HepG2 (cell line): ENCODE data around the gene FDXACB1. TPM values are rescaled to one million over a fixed set of nuclear protein-coding genes. Genes with fewer than 3 reads are reported as not detected.

Experiments used
- ATAC-seq: fragments of 200-7000 bp; cut with Tn5 transposase; 3 replicates; pipeline ENCODE4 v1.9.1; 2020; ENCODE audit warnings: mild to moderate bottlenecking, moderate library complexity
- BruUV-seq: library from RNA; stranded (reverse); fragments of 400-500 nt; replicated peaks from 2 replicates; lab custom pipeline; 2021; lab: Mats Ljungman, UMichigan
- CTCF ChIA-PET: fragments of 300-600 bp; formaldehyde crosslinking; extraction: SDS; loops from one replicate; lab custom pipeline; 2021; ENCODE audit warnings: low total read pairs, inconsistent platforms, low intra/inter-chr PET ratio; lab: Yijun Ruan, JAX
- POLR2A ChIA-PET: fragments of 350-600 bp; sonication (Branson Sonifier 250); formaldehyde crosslinking; loops from one replicate; lab custom pipeline; 2020; ENCODE audit warnings: antibody characterized with exemption, inconsistent platforms; lab: Yijun Ruan, JAX
- DNase-seq: peaks from one replicate; pipeline ENCODE4 v3.0.0-alpha.2; 2015; ENCODE audit warnings: low spot score
- FAIRE-seq: peaks from 3 replicates; lab custom pipeline; 2011; peaks lifted over from hg19 to GRCh38; lab: Jason Lieb, UNC
- H2AFZ ChIP-seq: one replicate; pipeline ENCODE4 v1.6.1; 2011; ENCODE audit warnings: low read length, inconsistent platforms
- H3K27ac ChIP-seq: fragments of 300-600 bp; 3 replicates; pipeline ENCODE4 v1.8.0; 2011; ENCODE audit warnings: mixed run types, mild to moderate bottlenecking, mixed read lengths, low read length, inconsistent platforms; ENCODE audit not compliant: insufficient read depth; ENCODE audit errors: extremely low read length
- H3K27me3 ChIP-seq, 2 experiments: fragments of 200-600 bp in 1 of 2; 2 replicates in 1 of 2; 3 replicates in 1 of 2; pipeline versions ENCODE4 v1.6.0 to v1.8.0; 2011; ENCODE audit warnings: low read length in 2 of 2, mild to moderate bottlenecking in 2 of 2, moderate library complexity in 2 of 2, inconsistent platforms in 1 of 2; ENCODE audit not compliant: insufficient read depth in 2 of 2, control insufficient read depth in 1 of 2
- H3K36me3 ChIP-seq, 2 experiments: fragments of 200-600 bp in 1 of 2; replicated peaks in 1 of 2; 2 replicates in 1 of 2; 3 replicates in 1 of 2; pipeline versions ENCODE4 v1.5.1 to v1.8.0; 2011; ENCODE audit warnings: low read length in 2 of 2, inconsistent platforms in 1 of 2; ENCODE audit not compliant: insufficient read depth in 2 of 2, control insufficient read depth in 1 of 2
- H3K4me1 ChIP-seq: 2 replicates; pipeline ENCODE4 v1.5.1; 2012; ENCODE audit warnings: low read length, inconsistent platforms; ENCODE audit not compliant: insufficient read depth
- H3K4me2 ChIP-seq: 2 replicates; pipeline ENCODE4 v1.6.0; 2011; ENCODE audit warnings: low read depth, low read length, inconsistent platforms
- H3K4me3 ChIP-seq, 3 experiments: fragments of 200-600 bp in 1 of 3; sonication (generic), shearing (Covaris generic) in 1 of 3; replicated peaks in 1 of 3; 2 replicates each; pipeline ENCODE4 v1.5.1; 2011 to 2016; ENCODE audit warnings: low read length in 3 of 3, inconsistent platforms in 2 of 3, low read depth in 2 of 3, mild to moderate bottlenecking in 2 of 3, control low read depth in 1 of 3, mixed read lengths in 1 of 3; ENCODE audit not compliant: insufficient read depth in 1 of 3
- H3K79me2 ChIP-seq: one replicate; pipeline ENCODE4 v1.6.1; 2011; ENCODE audit warnings: low read length, inconsistent platforms; ENCODE audit not compliant: insufficient read depth
- H3K9ac ChIP-seq: 2 replicates; pipeline ENCODE4 v1.6.0; 2011; ENCODE audit warnings: mild to moderate bottlenecking, low read depth, low read length, inconsistent platforms; ENCODE audit not compliant: insufficient read depth
- H3K9me3 ChIP-seq: 2 replicates; pipeline ENCODE4 v1.5.1; 2012; ENCODE audit warnings: mild to moderate bottlenecking, low read length
- H4K20me1 ChIP-seq: 2 replicates; pipeline ENCODE4 v1.6.0; 2011; ENCODE audit warnings: inconsistent platforms, mild to moderate bottlenecking, low read length, moderate library complexity; ENCODE audit not compliant: insufficient read depth
- DR1 ChIP-seq: sonication (generic); formaldehyde crosslinking; IDR thresholded peaks from 2 replicates; pipeline ENCODE4 v1.8.0; 2021; ENCODE audit warnings: mild to moderate bottlenecking, missing genetic modification reagents, inconsistent platforms
- FOXP1 ChIP-seq, 2 experiments: fragments of 450-650 bp in 1 of 2; IDR thresholded peaks; 2 replicates each; pipeline ENCODE4 v1.6.1; 2017 to 2018; ENCODE audit warnings: antibody characterized with exemption in 1 of 2
- JARID2 ChIP-seq: sonication (generic); formaldehyde crosslinking; IDR thresholded peaks from 2 replicates; pipeline ENCODE4 v1.8.1; 2023; ENCODE audit warnings: missing genetic modification reagents, inconsistent platforms; ENCODE audit not compliant: insufficient replicate concordance
- MEF2D ChIP-seq: sonication (generic); formaldehyde crosslinking; IDR thresholded peaks from 2 replicates; pipeline ENCODE4 v1.5.1; 2020; ENCODE audit warnings: mild to moderate bottlenecking, missing genetic modification reagents
- PRPF4 ChIP-seq: fragments of 200-400 bp; formaldehyde crosslinking; IDR thresholded peaks from 2 replicates; pipeline ENCODE4 v1.6.1; 2016; ENCODE audit warnings: low read length, low read depth; ENCODE audit not compliant: poor library complexity, severe bottlenecking
- SRY ChIP-seq: sonication (generic); formaldehyde crosslinking; IDR thresholded peaks from 2 replicates; pipeline ENCODE4 v1.8.0; 2022; ENCODE audit warnings: mild to moderate bottlenecking, missing genetic modification reagents
- TCF12 ChIP-seq, 2 experiments: fragments of 450-650 bp in 1 of 2; sonication (generic) in 1 of 2; formaldehyde crosslinking in 1 of 2; IDR thresholded peaks; 2 replicates each; pipeline versions ENCODE4 v1.6.1 to v1.8.0; 2017 to 2022; ENCODE audit warnings: antibody characterized with exemption in 1 of 2, mild to moderate bottlenecking in 1 of 2, missing genetic modification reagents in 1 of 2, moderate library complexity in 1 of 2
- THAP9 ChIP-seq: sonication (generic); formaldehyde crosslinking; IDR thresholded peaks from 2 replicates; pipeline ENCODE4; 2020; ENCODE audit warnings: missing genetic modification reagents, mild to moderate bottlenecking, borderline replicate concordance
- THYN1 ChIP-seq: sonication (generic); formaldehyde crosslinking; IDR thresholded peaks from 2 replicates; pipeline ENCODE4 v1.8.1; 2023; ENCODE audit warnings: low read depth, mild to moderate bottlenecking, moderate library complexity, missing genetic modification reagents, borderline replicate concordance
- TSC22D2 ChIP-seq: sonication (generic); formaldehyde crosslinking; IDR thresholded peaks from 2 replicates; pipeline ENCODE4 v1.5.1; 2020; ENCODE audit warnings: missing genetic modification reagents, mild to moderate bottlenecking, borderline replicate concordance
- ZNF18 ChIP-seq: sonication (generic); formaldehyde crosslinking; IDR thresholded peaks from 2 replicates; pipeline ENCODE4 v1.8.0; 2022; ENCODE audit warnings: mild to moderate bottlenecking, missing genetic modification reagents; ENCODE audit not compliant: insufficient replicate concordance
- ZNF180 ChIP-seq: sonication (generic); formaldehyde crosslinking; IDR thresholded peaks from 2 replicates; pipeline ENCODE4 v1.4.0; 2020; ENCODE audit warnings: low read depth, missing genetic modification reagents, borderline replicate concordance
- ZNF468 ChIP-seq: sonication (generic); formaldehyde crosslinking; IDR thresholded peaks from 2 replicates; pipeline ENCODE4 v1.8.0; 2022; ENCODE audit warnings: mild to moderate bottlenecking, moderate library complexity, missing genetic modification reagents
- ZNF775 ChIP-seq: sonication (generic); formaldehyde crosslinking; IDR thresholded peaks from 2 replicates; pipeline ENCODE4 v1.4.0; 2020; ENCODE audit warnings: missing genetic modification reagents, mild to moderate bottlenecking, moderate library complexity, borderline replicate concordance
- ZZZ3 ChIP-seq: sonication (generic); formaldehyde crosslinking; IDR thresholded peaks from 2 replicates; pipeline ENCODE4 v1.4.0; 2020; ENCODE audit warnings: missing genetic modification reagents, mild to moderate bottlenecking, borderline replicate concordance
- WGBS: methylation state at CpG from one replicate; pipeline ENCODE4 v1.1.6; 2017; ENCODE audit warnings: low lambda C conversion rate; 5-methylcytosine and 5-hydroxymethylcytosine counted together
- in situ Hi-C: cut with HindIII; loops from 2 replicates; pipeline ENCODE4 v1.10.0; 2017; ENCODE audit warnings: low pct_unique_long_range_greater_than_20kb; ENCODE audit not compliant: extremely low pct_ligation_motif_present
- intact Hi-C: fragments of 100-400 bp; cut with micrococcal nuclease; formaldehyde crosslinking; loops from one replicate; pipeline ENCODE4 v1.10.0; 2022; ENCODE audit not compliant: unreplicated experiment
- polyA plus RNA-seq, 8 experiments: library from polyadenylated mRNA; depleted of rRNA in 3 of 8; stranded (reverse) in 7 of 8; unstranded in 1 of 8; fragments of >200 nt; fragmentation: Illumina TruSeq in 4 of 8; extraction: Trizol in 4 of 8; gene quantifications; 2 replicates each; pipeline versions ENCODE4 v1.2.1 to v1.2.3, GENCODE V29; 2011 to 2016; ENCODE audit warnings: low read depth in 4 of 8, missing spikeins in 1 of 8, mixed read lengths in 1 of 8; ENCODE audit not compliant: insufficient read depth in 1 of 8
- total RNA-seq, 5 experiments: library from RNA; depleted of rRNA; stranded (reverse); fragments of >200 nt; fragmentation: Illumina TruSeq; extraction: Trizol; gene quantifications; 2 replicates each; pipeline ENCODE4 v1.2.3, GENCODE V29; 2016; ENCODE audit warnings: low read depth in 1 of 5

FDXACB1 gene
- total and polyA plus RNA-seq, 2 of the 13 experiments (the other 11 are each of a cell fraction or from before 2014, with no cell fraction given) = 1.1 to 3.4 TPM

GRCh38 chr11:111870522-111870885 lies 8.5 kb downstream of the FDXACB1 start (continued):
- 0 out of 2 replicates have a peak, but pooled peaks have one; percentile 28 for TF ChIP-seq MEF2D (CRISPR knock-in tag)
- TF ChIP-seq THYN1 (CRISPR knock-in tag) = no peak

GRCh38 chr11:111870113-111870512 lies 8.9 kb downstream of the FDXACB1 start:
- in situ Hi-C loops (no loop called here), intact Hi-C loops (no loop called here)
- Histone ChIP-seq H4K20me1 (no peaks in the 10 kb centered on the region), H3K27me3 (no peaks in the 10 kb centered on the region), H3K4me2 (peak overlapping the region; percentile 97), H3K9ac (peak overlapping the region; percentile 92), H3K79me2 (peaks cover 4% of the 10 kb centered on the region), H3K9me3 (no peaks in the 10 kb centered on the region), H2AFZ (no peak overlapping the region), H3K4me3 (peak overlapping the region; percentile 94 to 98 (median 95); a peak in 5 of 6 replicates), H3K27ac (peak overlapping the region; percentile 92), H3K4me1 (peaks cover 24% of the 10 kb centered on the region), H3K36me3 (peaks cover 7 to 32% of the 10 kb centered on the region in 2 experiments)
- TF ChIP-seq ZNF18 (CRISPR knock-in tag) = no peak
- TF ChIP-seq DR1 (CRISPR knock-in tag) = no peak
- no peak for TF ChIP-seq TSC22D2 (CRISPR knock-in tag)
- no peak for TF ChIP-seq JARID2
- no peak for TF ChIP-seq TCF12 (IDR thresholded peaks at IDR 0.05)
- no peak for TF ChIP-seq TCF12 (CRISPR knock-in tag; IDR thresholded peaks at IDR 0.05)
- no peak for TF ChIP-seq ZNF775
- TF ChIP-seq THAP9 (CRISPR knock-in tag) = no peak
- TF ChIP-seq FOXP1 (IDR thresholded peaks at IDR 0.05) = no peak
- TF ChIP-seq FOXP1 (CRISPR knock-in tag; IDR thresholded peaks at IDR 0.05) = no peak
- TF ChIP-seq SRY (CRISPR knock-in tag) = no peak
- TF ChIP-seq PRPF4 = no peak
- no peak for TF ChIP-seq ZZZ3 (CRISPR knock-in tag)
- TF ChIP-seq ZNF180 (CRISPR knock-in tag) = no peak
- no peak for TF ChIP-seq ZNF468 (CRISPR knock-in tag)
- DNase-seq = no peak
- ChIA-PET CTCF (no interaction called here), POLR2A (interaction anchor here (0.9 to 2.8 kb wide), 12 partner anchors 10 to 136 kb away, joined by 3 to 21 read pairs (median 6); partner anchors contain the start of genes C11orf52, CFAP68, DIXDC1 and PPP2R1B)
- ATAC-seq = no peak
- no TSS peak for BruUV-seq
- FAIRE-seq = no peak
- WGBS = 66% methylated on average over 1 of the region's 1 CpG
